ENCODE measurements around the gene USP10.

GRCh38 chr16:84800158-84800978 lies 100.6 kb downstream of the USP10 start:
- TF ChIP-seq CREB1 (IDR thresholded peaks at IDR 0.05; ENCODE audit: low read depth) (no peak), REST (IDR thresholded peaks at IDR 0.05; ENCODE audit: low read depth) (no peak), ZBTB7A (IDR thresholded peaks at IDR 0.05; ENCODE audit: low read depth) (no peak), EP300 (IDR thresholded peaks at IDR 0.05; ENCODE audit: borderline replicate concordance) (no peak), MAX (IDR thresholded peaks at IDR 0.05) (no peak), YY1 (IDR thresholded peaks at IDR 0.05; ENCODE audit: low read depth) (no peak), CEBPB (IDR thresholded peaks at IDR 0.05) (no peak), TCF12 (IDR thresholded peaks at IDR 0.05; ENCODE audit: low read depth) (no peak)
